ENCODE results near the gene NTN1. TPM values are rescaled to one million over a fixed set of nuclear protein-coding genes. Genes with fewer than 3 reads are reported as not detected.
A peak's percentile ranks its signal among the peaks of the same experiment; 100 is the strongest.
"Not testable (repeated sequence)": the region's sequence is repeated elsewhere in the genome, so short reads cannot be mapped to it uniquely, and the experiment has no call there.

NTN1 gene
- total RNA-seq, 1 experiment from 2014 or later = 0.12 TPM

GRCh38 chr17:9086577-9086976 lies 65.3 kb downstream of the NTN1 start:
- no peak for DNase-seq (ENCODE audit: low read depth)

GRCh38 chr17:9087921-9088320 lies 66.6 kb downstream of the NTN1 start:
- no peak for DNase-seq (ENCODE audit: low read depth)

GRCh38 chr17:9090641-9091096 lies 69.4 kb downstream of the NTN1 start:
- DNase-seq (ENCODE audit: low read depth) = no peak

GRCh38 chr17:9094193-9094592 lies 72.9 kb downstream of the NTN1 start:
- no peak for DNase-seq (ENCODE audit: low read depth)

GRCh38 chr17:9095390-9095789 lies 74.1 kb downstream of the NTN1 start:
- no peak for DNase-seq (ENCODE audit: low read depth)

- no peak for DNase-seq (ENCODE audit: low read depth)
Measured at GRCh38 chr17:9098242-9098825, 77.0 kb downstream of the NTN1 start.

- DNase-seq (ENCODE audit: low read depth) = no peak
Measured at GRCh38 chr17:9101356-9101755, 80.0 kb downstream of the NTN1 start.

- DNase-seq (ENCODE audit: low read depth) = not testable (repeated sequence)
Measured at GRCh38 chr17:9103193-9103592, 81.9 kb downstream of the NTN1 start.

- no peak for DNase-seq (ENCODE audit: low read depth)
Measured at GRCh38 chr17:9104370-9105041, 83.2 kb downstream of the NTN1 start.

- DNase-seq (ENCODE audit: low read depth) = no peak
Measured at GRCh38 chr17:9105068-9105868, 84.0 kb downstream of the NTN1 start.

GRCh38 chr17:9106278-9106677 lies 85.0 kb downstream of the NTN1 start:
- DNase-seq (ENCODE audit: low read depth) = not testable (repeated sequence)

GRCh38 chr17:9107527-9107926 lies 86.2 kb downstream of the NTN1 start:
- DNase-seq (ENCODE audit: low read depth) = no peak

GRCh38 chr17:9108146-9108545 lies 86.8 kb downstream of the NTN1 start:
- no peak for DNase-seq (ENCODE audit: low read depth)

- no peak for DNase-seq (ENCODE audit: low read depth)
Measured at GRCh38 chr17:9109933-9110332, 88.6 kb downstream of the NTN1 start.

- no peak for DNase-seq (ENCODE audit: low read depth)
Measured at GRCh38 chr17:9110501-9110900, 89.2 kb downstream of the NTN1 start.

GRCh38 chr17:9115214-9116191 lies 94.2 kb downstream of the NTN1 start:
- DNase-seq (ENCODE audit: low read depth) = peak; percentile 59

- DNase-seq (ENCODE audit: low read depth) = no peak
Measured at GRCh38 chr17:9116311-9116835, 95.1 kb downstream of the NTN1 start.

GRCh38 chr17:9116861-9117568 lies 95.7 kb downstream of the NTN1 start:
- no peak for DNase-seq (ENCODE audit: low read depth)

- DNase-seq (ENCODE audit: low read depth) = no peak
Measured at GRCh38 chr17:9120471-9120870, 99.2 kb downstream of the NTN1 start.

- DNase-seq (ENCODE audit: low read depth) = no peak
Measured at GRCh38 chr17:9121186-9121820, 100.0 kb downstream of the NTN1 start.
